Activated naive CD4-positive, alpha-beta T cell treated with Interleukin-2 at 50 U/mL for 16 hours (primary cell): Measurements from ENCODE around the gene MARCHF5.

ENCODE experiments used
- DNase-seq: peaks from one replicate; pipeline ENCODE4 v3.0.0-alpha.2; 2020

The MARCHF5 gene

GRCh38 chr10:92290837-92291615 is at the start of gene MARCHF5, which contains the start of gene CPEB3:
MARCHF5 (plus strand) TSS chr10:92291167; CDS start chr10:92291495, 328 bp downstream.
CPEB3 (minus strand) TSS chr10:92291078; CDS start chr10:92240350, 50,728 bp downstream.
- DNase-seq, result peak; percentile 92

GRCh38 chr10:92241501-92241900 is 49.5 kb upstream of the MARCHF5 start:
- DNase-seq, result no peak

- no peak for DNase-seq
Measured at GRCh38 chr10:92242380-92242779, 48.6 kb upstream of the MARCHF5 start.

- peak; percentile 48 for DNase-seq
Measured at GRCh38 chr10:92242910-92243671, 47.9 kb upstream of the MARCHF5 start.

GRCh38 chr10:92244796-92245195 is 46.2 kb upstream of the MARCHF5 start:
- no peak for DNase-seq

GRCh38 chr10:92248566-92248965 is 42.4 kb upstream of the MARCHF5 start:
- no peak for DNase-seq

GRCh38 chr10:92263396-92263795 is 27.6 kb upstream of the MARCHF5 start:
- no peak for DNase-seq

- no peak for DNase-seq
Measured at GRCh38 chr10:92264249-92264648, 26.7 kb upstream of the MARCHF5 start.

- no peak for DNase-seq
Measured at GRCh38 chr10:92265687-92266258, 25.2 kb upstream of the MARCHF5 start.

GRCh38 chr10:92267343-92267742 is 23.6 kb upstream of the MARCHF5 start:
- DNase-seq, result no peak

- no peak for DNase-seq
Measured at GRCh38 chr10:92268748-92269147, 22.2 kb upstream of the MARCHF5 start.

GRCh38 chr10:92274071-92274470 is 16.9 kb upstream of the MARCHF5 start:
- DNase-seq, result no peak

GRCh38 chr10:92278996-92279696 is 11.8 kb upstream of the MARCHF5 start:
- no peak for DNase-seq

- no peak for DNase-seq
Measured at GRCh38 chr10:92284112-92284704, 6.8 kb upstream of the MARCHF5 start.

- peak; percentile 46 for DNase-seq
Measured at GRCh38 chr10:92290076-92290836, 711 bp upstream of the MARCHF5 start.

GRCh38 chr10:92291616-92291865 is 574 bp downstream of the MARCHF5 start:
- DNase-seq, result no peak

GRCh38 chr10:92291921-92292845 is 1.2 kb downstream of the MARCHF5 start:
- DNase-seq, result peak; percentile 39

GRCh38 chr10:92298487-92298886 is 7.5 kb downstream of the MARCHF5 start:
- no peak for DNase-seq

- DNase-seq, result no peak
Measured at GRCh38 chr10:92303096-92303495, 12.1 kb downstream of the MARCHF5 start.

GRCh38 chr10:92304061-92304460 is 13.1 kb downstream of the MARCHF5 start:
- no peak for DNase-seq
